HepG2 (cell line): Measurements from ENCODE around the gene CEACAM21. TPM values are rescaled to one million over a fixed set of nuclear protein-coding genes. Genes with fewer than 3 reads are reported as not detected.

ENCODE experiments used
- ATAC-seq: fragments of 200-7000 bp; cut with Tn5 transposase; 3 replicates; pipeline ENCODE4 v1.9.1; 2020; ENCODE audit warnings: mild to moderate bottlenecking, moderate library complexity
- BruUV-seq: library from RNA; stranded (reverse); fragments of 400-500 nt; replicated peaks from 2 replicates; lab custom pipeline; 2021; lab: Mats Ljungman, UMichigan
- CTCF ChIA-PET: fragments of 300-600 bp; formaldehyde crosslinking; extraction: SDS; loops from one replicate; lab custom pipeline; 2021; ENCODE audit warnings: low total read pairs, inconsistent platforms, low intra/inter-chr PET ratio; lab: Yijun Ruan, JAX
- POLR2A ChIA-PET: fragments of 350-600 bp; sonication (Branson Sonifier 250); formaldehyde crosslinking; loops from one replicate; lab custom pipeline; 2020; ENCODE audit warnings: antibody characterized with exemption, inconsistent platforms; lab: Yijun Ruan, JAX
- DNase-seq: peaks from one replicate; pipeline ENCODE4 v3.0.0-alpha.2; 2015; ENCODE audit warnings: low spot score
- FAIRE-seq: peaks from 3 replicates; lab custom pipeline; 2011; peaks lifted over from hg19 to GRCh38; lab: Jason Lieb, UNC
- H2AFZ ChIP-seq: one replicate; pipeline ENCODE4 v1.6.1; 2011; ENCODE audit warnings: low read length, inconsistent platforms
- H3K27ac ChIP-seq: fragments of 300-600 bp; 3 replicates; pipeline ENCODE4 v1.8.0; 2011; ENCODE audit warnings: mixed run types, mild to moderate bottlenecking, mixed read lengths, low read length, inconsistent platforms; ENCODE audit not compliant: insufficient read depth; ENCODE audit errors: extremely low read length
- H3K27me3 ChIP-seq, 2 experiments: fragments of 200-600 bp in 1 of 2; 2 replicates in 1 of 2; 3 replicates in 1 of 2; pipeline versions ENCODE4 v1.6.0 to v1.8.0; 2011; ENCODE audit warnings: low read length in 2 of 2, mild to moderate bottlenecking in 2 of 2, moderate library complexity in 2 of 2, inconsistent platforms in 1 of 2; ENCODE audit not compliant: insufficient read depth in 2 of 2, control insufficient read depth in 1 of 2
- H3K36me3 ChIP-seq, 2 experiments: fragments of 200-600 bp in 1 of 2; replicated peaks in 1 of 2; 2 replicates in 1 of 2; 3 replicates in 1 of 2; pipeline versions ENCODE4 v1.5.1 to v1.8.0; 2011; ENCODE audit warnings: low read length in 2 of 2, inconsistent platforms in 1 of 2; ENCODE audit not compliant: insufficient read depth in 2 of 2, control insufficient read depth in 1 of 2
- H3K4me1 ChIP-seq: 2 replicates; pipeline ENCODE4 v1.5.1; 2012; ENCODE audit warnings: low read length, inconsistent platforms; ENCODE audit not compliant: insufficient read depth
- H3K4me2 ChIP-seq: 2 replicates; pipeline ENCODE4 v1.6.0; 2011; ENCODE audit warnings: low read depth, low read length, inconsistent platforms
- H3K4me3 ChIP-seq, 3 experiments: fragments of 200-600 bp in 1 of 3; sonication (generic), shearing (Covaris generic) in 1 of 3; replicated peaks in 1 of 3; 2 replicates each; pipeline ENCODE4 v1.5.1; 2011 to 2016; ENCODE audit warnings: low read length in 3 of 3, inconsistent platforms in 2 of 3, low read depth in 2 of 3, mild to moderate bottlenecking in 2 of 3, control low read depth in 1 of 3, mixed read lengths in 1 of 3; ENCODE audit not compliant: insufficient read depth in 1 of 3
- H3K79me2 ChIP-seq: one replicate; pipeline ENCODE4 v1.6.1; 2011; ENCODE audit warnings: low read length, inconsistent platforms; ENCODE audit not compliant: insufficient read depth
- H3K9ac ChIP-seq: 2 replicates; pipeline ENCODE4 v1.6.0; 2011; ENCODE audit warnings: mild to moderate bottlenecking, low read depth, low read length, inconsistent platforms; ENCODE audit not compliant: insufficient read depth
- H3K9me3 ChIP-seq: 2 replicates; pipeline ENCODE4 v1.5.1; 2012; ENCODE audit warnings: mild to moderate bottlenecking, low read length
- H4K20me1 ChIP-seq: 2 replicates; pipeline ENCODE4 v1.6.0; 2011; ENCODE audit warnings: inconsistent platforms, mild to moderate bottlenecking, low read length, moderate library complexity; ENCODE audit not compliant: insufficient read depth
- ATF5 ChIP-seq: sonication (generic); formaldehyde crosslinking; IDR thresholded peaks from 2 replicates; pipeline ENCODE4 v1.4.0; 2020; ENCODE audit warnings: mild to moderate bottlenecking, low read depth, missing genetic modification reagents
- CREBL2 ChIP-seq: sonication (generic); formaldehyde crosslinking; IDR thresholded peaks from 2 replicates; pipeline ENCODE4 v1.8.1; 2023; ENCODE audit warnings: missing genetic modification reagents, mild to moderate bottlenecking, borderline replicate concordance
- GABPB1 ChIP-seq: IDR thresholded peaks from 2 replicates; pipeline ENCODE4 v1.6.1; 2016; ENCODE audit warnings: mild to moderate bottlenecking, missing genetic modification reagents, moderate library complexity, missing compliant biosample characterization
- GATA4 ChIP-seq: sonication (generic); IDR thresholded peaks from 2 replicates; pipeline ENCODE4 v1.6.1; 2016; ENCODE audit warnings: antibody characterized with exemption, low read depth, borderline replicate concordance
- KAT8 ChIP-seq: IDR thresholded peaks from 2 replicates; pipeline ENCODE4 v1.6.1; 2016; ENCODE audit warnings: missing genetic modification reagents, missing compliant biosample characterization
- MLXIP ChIP-seq: sonication (generic); formaldehyde crosslinking; IDR thresholded peaks from 2 replicates; pipeline ENCODE4 v1.9.0; 2021; ENCODE audit warnings: missing genetic modification reagents, borderline replicate concordance
- NAIF1 ChIP-seq: sonication (generic); formaldehyde crosslinking; IDR thresholded peaks from 2 replicates; pipeline ENCODE4 v1.5.0; 2020; ENCODE audit warnings: mild to moderate bottlenecking, missing genetic modification reagents, borderline replicate concordance
- SMC3 ChIP-seq: IDR thresholded peaks from 2 replicates; pipeline ENCODE4 v1.6.1; 2011; ENCODE audit warnings: low read length, improper control_type of control experiment
- TGIF2 ChIP-seq: IDR thresholded peaks from 2 replicates; pipeline ENCODE4 v1.6.1; 2016; ENCODE audit warnings: control low read depth, missing compliant biosample characterization
- YEATS4 ChIP-seq: sonication (generic); formaldehyde crosslinking; IDR thresholded peaks from 2 replicates; pipeline ENCODE4 v1.4.0; 2020; ENCODE audit warnings: missing genetic modification reagents, borderline replicate concordance
- ZNF446 ChIP-seq: sonication (generic); formaldehyde crosslinking; IDR thresholded peaks from 2 replicates; pipeline ENCODE4 v1.5.0; 2020; ENCODE audit warnings: mild to moderate bottlenecking, missing genetic modification reagents
- ZNF580 ChIP-seq: IDR thresholded peaks from 2 replicates; pipeline ENCODE4 v1.6.1; 2016; ENCODE audit warnings: low read depth, borderline replicate concordance
- ZNF883 ChIP-seq: sonication (generic); formaldehyde crosslinking; IDR thresholded peaks from 2 replicates; pipeline ENCODE4 v1.5.1; 2020; ENCODE audit warnings: mild to moderate bottlenecking, missing genetic modification reagents; ENCODE audit errors: not compliant biosample characterization
- ZSCAN30 ChIP-seq: sonication (generic); formaldehyde crosslinking; IDR thresholded peaks from 2 replicates; pipeline ENCODE4 v1.5.0; 2020; ENCODE audit warnings: mild to moderate bottlenecking, missing genetic modification reagents
- WGBS: methylation state at CpG from one replicate; pipeline ENCODE4 v1.1.6; 2017; ENCODE audit warnings: low lambda C conversion rate; 5-methylcytosine and 5-hydroxymethylcytosine counted together
- in situ Hi-C: cut with HindIII; loops from 2 replicates; pipeline ENCODE4 v1.10.0; 2017; ENCODE audit warnings: low pct_unique_long_range_greater_than_20kb; ENCODE audit not compliant: extremely low pct_ligation_motif_present
- intact Hi-C: fragments of 100-400 bp; cut with micrococcal nuclease; formaldehyde crosslinking; loops from one replicate; pipeline ENCODE4 v1.10.0; 2022; ENCODE audit not compliant: unreplicated experiment
- polyA plus RNA-seq, 8 experiments: library from polyadenylated mRNA; depleted of rRNA in 3 of 8; stranded (reverse) in 7 of 8; unstranded in 1 of 8; fragments of >200 nt; fragmentation: Illumina TruSeq in 4 of 8; extraction: Trizol in 4 of 8; gene quantifications; 2 replicates each; pipeline versions ENCODE4 v1.2.1 to v1.2.3, GENCODE V29; 2011 to 2016; ENCODE audit warnings: low read depth in 4 of 8, missing spikeins in 1 of 8, mixed read lengths in 1 of 8; ENCODE audit not compliant: insufficient read depth in 1 of 8
- total RNA-seq, 5 experiments: library from RNA; depleted of rRNA; stranded (reverse); fragments of >200 nt; fragmentation: Illumina TruSeq; extraction: Trizol; gene quantifications; 2 replicates each; pipeline ENCODE4 v1.2.3, GENCODE V29; 2016; ENCODE audit warnings: low read depth in 1 of 5

Gene CEACAM21
- total and polyA plus RNA-seq, 2 of the 13 experiments (the other 11 are each of a cell fraction or from before 2014, with no cell fraction given), result 0.05 TPM; not detected in 1

- intact Hi-C loops, result no loop called here
- H3K27ac ChIP-seq, result no peak overlapping the region
- POLR2A ChIA-PET, result no interaction called here
- CTCF ChIA-PET, result no interaction called here
- WGBS, result 25% methylated on average over 4 of the region's 4 CpGs
- H3K27me3 ChIP-seq, result no peaks in the 10 kb centered on the region
- no TSS peak for BruUV-seq
- no peaks in the 10 kb centered on the region for H3K79me2 ChIP-seq
- in situ Hi-C loops, result no loop called here
- no peaks in the 10 kb centered on the region for H4K20me1 ChIP-seq
- H3K4me1 ChIP-seq, result no peaks in the 10 kb centered on the region
- ATAC-seq, result peak; percentile 82
- peak; percentile 77 for FAIRE-seq
- H3K4me2 ChIP-seq, result no peak overlapping the region
- no peak overlapping the region for H3K9ac ChIP-seq
- no peaks in the 10 kb centered on the region for H3K36me3 ChIP-seq
- no peak overlapping the region for H3K4me3 ChIP-seq
- H3K9me3 ChIP-seq, result no peaks in the 10 kb centered on the region
- no peak overlapping the region for H2AFZ ChIP-seq
- DNase-seq, result peak; percentile 61
- TF ChIP-seq ATF5 (CRISPR knock-in tag) (no peak), YEATS4 (CRISPR knock-in tag) (no peak), ZNF580 (no peak), ZNF883 (CRISPR knock-in tag) (no peak), NAIF1 (CRISPR knock-in tag) (no peak), GATA4 (no peak), ZNF446 (CRISPR knock-in tag) (no peak), GABPB1 (no peak), MLXIP (CRISPR knock-in tag) (no peak), CREBL2 (CRISPR knock-in tag) (no peak), ZSCAN30 (CRISPR knock-in tag) (no peak), TGIF2 (CRISPR knock-in tag) (no peak), KAT8 (CRISPR knock-in tag) (no peak), SMC3 (peak; percentile 31; the same call in 1 of the 2 replicates)
Observed at GRCh38 chr19:41595258-41595889, 19.4 kb downstream of the CEACAM21 start.
